Suppressor macrophage (primary cell): ENCODE results near the gene TNFRSF14.

Experiments
- DNase-seq, 4 experiments: peaks; one replicate each; pipeline ENCODE4 v3.0.0-alpha.2; 2020 to 2022

Gene TNFRSF14

GRCh38 chr1:2523891-2524609 lies 32.1 kb upstream of the TNFRSF14 start:
- DNase-seq = no peak

DNA sequence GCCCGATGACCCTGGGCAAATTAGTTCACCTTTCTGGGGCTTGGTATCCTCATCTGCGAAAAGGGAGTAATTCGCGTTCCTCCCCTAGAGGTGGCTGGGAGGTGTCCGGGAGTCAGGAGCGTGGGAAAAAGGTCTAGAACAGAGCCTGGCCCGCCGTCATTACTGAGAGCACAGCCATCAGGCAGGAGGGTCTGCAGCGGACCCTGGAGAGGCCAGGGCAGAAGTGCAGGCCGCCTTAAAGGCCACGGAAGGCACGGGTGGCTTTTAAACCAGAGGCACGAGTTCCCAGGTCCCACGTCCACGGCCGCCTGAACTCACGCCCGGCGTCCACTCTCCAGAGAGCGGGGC lies 30.6 kb upstream of the TNFRSF14 start:
- DNase-seq = no peak

GRCh38 chr1:2525920-2526823 lies 30.0 kb upstream of the TNFRSF14 start, which contains the start of gene PANK4:
TSS of gene PANK4 (minus strand) at chr1:2526596. CDS start at chr1:2526587, 9 bp downstream.
- peak; percentile 94 to 99 (median 97) for DNase-seq

GRCh38 chr1:2526824-2527555 lies 29.2 kb upstream of the TNFRSF14 start:
- peak; percentile 47 to 74 (median 64) for DNase-seq

GRCh38 chr1:2527556-2527860 lies 28.7 kb upstream of the TNFRSF14 start:
- DNase-seq = no peak

DNA sequence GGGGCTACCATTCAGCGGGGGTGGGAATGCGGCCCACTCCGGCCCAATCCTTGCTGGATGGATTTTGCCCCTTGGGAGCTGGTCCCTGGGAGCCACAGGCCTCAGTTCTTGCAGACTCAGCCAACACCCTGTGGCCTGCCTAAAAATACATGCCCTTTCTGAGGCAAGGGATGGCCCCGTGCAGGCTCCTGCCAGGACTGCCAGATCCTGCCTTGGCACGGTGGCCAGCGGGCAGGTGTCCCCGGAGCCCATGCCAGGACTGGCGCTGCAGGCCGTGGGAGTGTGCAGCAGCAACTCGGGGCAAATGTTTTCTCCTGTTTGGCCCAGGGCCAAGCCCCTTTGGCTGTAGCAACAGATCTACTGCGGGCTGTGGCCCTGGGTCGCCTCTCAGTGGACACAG lies 28.2 kb upstream of the TNFRSF14 start:
- DNase-seq = no peak

DNA sequence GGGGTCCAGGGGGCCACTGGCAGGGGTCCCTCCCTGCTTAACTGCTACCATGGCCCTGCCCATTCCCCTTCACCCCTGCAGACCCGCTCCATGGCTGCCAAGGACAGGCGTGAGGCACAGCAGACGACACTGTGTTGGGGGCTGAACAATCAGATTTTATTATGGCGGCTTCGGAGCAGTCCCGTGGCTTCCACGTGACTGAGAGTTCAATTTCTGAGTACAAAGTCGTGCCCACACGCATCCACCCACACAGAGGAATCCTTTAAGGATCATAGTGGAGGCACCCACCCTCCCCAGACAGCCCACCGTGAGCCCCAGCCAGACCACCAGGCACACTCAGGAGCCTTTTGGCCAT lies 27.6 kb upstream of the TNFRSF14 start:
- no peak for DNase-seq

DNA sequence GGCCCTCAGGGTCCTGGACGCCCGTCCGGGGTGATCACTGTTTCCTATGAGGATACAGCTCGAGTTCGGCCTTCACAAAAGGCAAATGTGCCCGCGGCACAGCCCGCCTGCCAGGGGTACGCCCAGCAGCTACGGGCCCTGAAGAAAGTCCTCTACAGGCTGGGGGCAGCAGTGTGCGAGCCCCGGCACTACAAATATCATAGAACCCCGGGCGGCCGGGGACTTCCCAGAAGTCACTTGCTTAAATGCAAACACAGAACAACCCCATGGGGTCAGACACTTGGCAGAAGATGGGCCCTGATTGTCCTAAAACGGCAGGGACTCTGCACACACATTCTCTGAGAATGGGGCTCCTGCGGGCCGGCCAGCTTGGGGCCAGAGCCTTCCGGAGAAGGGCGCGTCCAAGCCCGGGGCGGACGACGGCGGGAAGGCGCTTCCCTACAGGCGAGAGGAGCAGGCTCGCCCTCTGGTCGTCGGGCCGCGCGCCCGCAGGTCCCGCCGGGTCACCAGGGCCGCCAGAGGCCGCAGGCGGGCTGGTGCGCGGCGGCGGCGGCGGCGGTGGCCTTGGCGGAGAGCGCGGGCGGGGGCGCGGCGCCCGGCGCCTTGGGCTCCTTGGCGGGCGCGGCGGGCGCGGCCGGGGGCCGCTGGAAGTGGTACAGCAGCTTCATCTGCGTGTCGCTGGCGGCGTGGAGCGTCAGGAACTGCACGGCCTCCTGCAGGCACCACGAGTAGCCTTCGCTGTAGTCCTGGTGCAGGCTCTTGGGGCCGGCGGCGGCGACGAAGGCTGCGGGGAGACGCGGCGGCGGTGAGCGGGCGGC lies 27.0 kb upstream of the TNFRSF14 start:
- peak; percentile 48 to 84 (median 65) for DNase-seq

DNA sequence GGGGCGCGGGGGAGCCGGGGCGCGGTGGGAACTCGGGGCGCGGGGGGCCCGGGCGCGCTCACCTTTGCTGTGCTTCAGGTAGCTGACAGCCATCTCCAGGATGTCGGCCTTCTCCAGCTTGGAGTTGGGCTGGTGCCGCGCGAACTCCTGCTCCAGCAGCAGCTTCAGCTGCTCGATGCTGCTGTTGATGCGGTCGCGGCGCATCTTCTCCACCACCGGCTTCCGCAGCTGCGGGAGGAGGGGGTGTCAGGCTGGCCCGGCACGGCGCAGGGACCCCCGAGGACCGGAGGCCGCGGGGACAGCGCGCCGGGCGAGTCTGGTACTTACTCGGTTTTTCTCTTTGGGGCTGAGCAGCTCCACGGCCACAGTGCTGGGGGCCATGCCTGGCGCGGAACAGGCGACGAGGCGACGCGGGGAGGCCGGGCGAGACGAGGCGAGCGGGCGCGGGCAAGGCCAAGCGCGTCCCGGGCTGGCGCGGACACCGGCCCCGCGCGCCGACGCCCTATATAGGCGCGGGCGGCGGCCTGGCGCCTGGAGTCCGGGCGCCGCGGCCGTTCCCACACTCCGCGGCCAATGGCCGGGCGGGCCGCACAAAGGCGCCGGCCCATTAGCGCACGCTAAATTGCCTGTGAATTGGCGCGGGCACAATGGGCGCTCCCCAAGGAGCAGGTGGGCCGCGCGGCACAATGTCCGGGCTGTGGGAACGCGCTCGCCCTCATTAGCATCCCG lies 26.2 kb upstream of the TNFRSF14 start, which contains the start of gene HES5:
TSS of gene HES5 (minus strand) at position 480 of the 729 bp plus-strand sequence. CDS start at position 381, 99 bp downstream.
- DNase-seq = peak in 3 of 4 experiments; percentile 15 to 54 (median 32)

GRCh38 chr1:2530513-2531361 lies 25.4 kb upstream of the TNFRSF14 start:
- no peak for DNase-seq

DNA sequence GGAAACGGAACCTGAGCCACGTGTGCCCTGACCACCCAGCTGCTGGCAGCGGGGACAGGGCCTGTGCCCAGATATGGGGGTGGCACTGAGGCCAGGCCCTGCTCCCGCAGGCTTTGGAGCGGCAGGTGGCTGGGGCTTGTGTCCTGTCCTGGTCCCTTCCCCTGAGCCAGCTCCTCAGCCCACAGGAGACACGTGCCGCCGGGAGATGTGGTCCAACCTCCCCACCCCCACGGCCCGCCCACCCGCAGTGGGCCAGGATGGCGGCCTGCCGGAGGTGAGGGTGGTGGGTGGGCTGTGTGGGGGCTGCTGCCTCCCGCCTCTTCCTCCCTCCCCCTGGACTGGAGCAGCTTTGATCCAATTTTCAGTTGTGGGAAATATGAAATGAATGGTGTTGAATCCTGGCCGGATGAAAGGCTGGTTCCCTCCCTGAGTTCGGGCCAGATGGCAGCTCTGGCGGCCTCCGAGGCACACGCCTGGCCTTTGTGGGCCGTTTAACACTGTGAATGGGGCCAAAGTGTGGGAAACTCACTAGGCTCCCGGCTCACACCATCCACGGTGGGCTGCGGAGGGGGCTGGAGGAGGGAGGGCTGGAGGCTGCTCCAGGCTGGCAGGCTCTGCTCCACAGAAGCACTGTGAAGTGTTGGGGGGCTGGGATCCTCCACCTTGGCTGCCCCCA lies 23.5 kb upstream of the TNFRSF14 start:
- DNase-seq = no peak

DNA sequence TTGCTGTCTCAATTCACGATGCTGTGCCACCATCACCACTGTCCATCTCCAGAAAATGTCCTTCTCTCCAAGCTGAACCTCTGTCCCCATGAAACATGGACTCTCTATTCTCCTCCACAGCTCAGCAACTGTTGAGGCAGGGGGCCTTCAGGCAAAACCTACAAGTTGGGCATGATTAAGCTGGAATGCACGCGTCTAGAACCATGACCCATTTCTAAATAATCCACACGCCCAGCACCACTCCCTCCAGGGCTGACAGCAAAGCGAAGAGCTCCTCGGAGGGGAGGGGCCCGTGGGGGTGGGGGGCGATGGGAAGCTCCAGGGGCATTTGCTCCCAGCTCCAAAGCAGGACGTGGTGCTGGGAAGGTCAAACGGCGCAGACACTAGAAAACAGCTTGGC lies 22.8 kb upstream of the TNFRSF14 start:
- DNase-seq = no peak

GRCh38 chr1:2534315-2534686 lies 21.9 kb upstream of the TNFRSF14 start:
- DNase-seq = no peak

DNA sequence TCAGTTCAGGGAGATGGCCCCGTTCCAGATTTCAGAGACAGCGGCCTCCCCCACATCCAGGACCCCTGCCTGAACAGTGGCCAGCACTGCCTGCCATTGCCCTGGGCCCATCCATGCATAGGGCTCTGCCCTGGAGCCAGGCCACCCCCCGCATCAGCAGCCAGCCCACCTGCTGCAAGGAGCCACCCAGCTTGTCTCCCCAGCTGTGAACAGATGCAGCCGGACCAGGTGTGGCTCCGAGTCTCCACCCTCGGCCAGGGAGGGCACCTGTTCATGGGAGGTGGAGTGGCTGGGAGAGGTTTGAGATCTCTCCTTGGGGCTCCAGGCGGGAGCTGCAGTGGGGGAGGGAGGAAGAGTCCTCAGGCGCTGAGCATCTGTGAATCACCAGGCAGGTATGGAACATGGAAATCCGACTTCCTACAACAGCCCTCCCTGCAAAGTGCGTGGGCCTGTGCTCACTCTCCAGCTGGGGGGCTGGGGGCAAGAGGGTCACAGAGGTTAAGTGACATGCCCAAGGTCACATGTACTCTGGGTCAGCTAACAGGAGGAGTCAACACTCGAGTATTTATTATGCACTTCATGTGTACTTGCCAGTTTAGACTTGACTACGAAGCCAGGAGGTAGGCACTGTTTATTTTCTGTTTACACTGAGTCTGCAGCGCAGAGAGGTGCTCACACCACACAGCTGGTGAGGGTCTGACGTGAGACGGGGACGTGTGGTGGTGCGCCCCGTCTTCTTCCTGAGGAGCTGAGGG lies 21.3 kb upstream of the TNFRSF14 start:
- no peak for DNase-seq

GRCh38 chr1:2535455-2535854 lies 20.7 kb upstream of the TNFRSF14 start:
- no peak for DNase-seq

DNA sequence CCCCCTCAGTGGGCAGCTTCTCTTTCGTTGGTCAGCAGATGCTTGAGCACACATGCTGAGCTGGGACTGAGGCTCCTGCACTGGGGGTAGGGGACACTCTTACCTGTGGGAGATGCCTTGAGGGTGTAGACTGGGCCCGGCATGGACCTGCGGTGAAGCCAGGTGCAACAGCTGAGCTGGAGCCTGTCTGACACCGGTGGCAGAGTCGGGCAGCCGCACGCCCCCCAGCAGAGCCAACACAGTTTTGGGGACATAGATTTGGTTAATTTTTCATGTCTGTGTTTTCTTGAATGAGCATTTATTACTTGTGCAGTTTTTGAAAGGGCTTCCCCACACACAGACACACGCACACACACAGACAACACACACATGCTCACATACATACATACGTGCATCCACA lies 20.2 kb upstream of the TNFRSF14 start:
- no peak for DNase-seq

DNA sequence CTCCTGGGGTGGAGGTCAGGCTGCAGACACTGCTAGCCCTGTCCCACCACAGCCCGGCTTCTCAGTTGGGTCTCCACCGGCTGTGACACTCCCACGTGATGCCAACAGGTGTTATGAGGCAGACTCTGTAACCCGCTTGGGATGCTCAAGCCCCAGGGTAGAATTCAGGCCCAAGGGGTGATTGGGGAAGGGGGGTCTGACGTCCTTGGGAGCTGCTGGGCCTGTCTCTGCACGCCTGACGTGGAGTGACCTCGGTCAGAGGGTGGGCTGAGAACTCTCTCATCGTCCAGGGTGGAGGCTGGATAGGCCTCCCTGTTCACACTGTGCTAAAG lies 18.4 kb upstream of the TNFRSF14 start:
- no peak for DNase-seq

GRCh38 chr1:2538376-2538775 lies 17.8 kb upstream of the TNFRSF14 start:
- no peak for DNase-seq

DNA sequence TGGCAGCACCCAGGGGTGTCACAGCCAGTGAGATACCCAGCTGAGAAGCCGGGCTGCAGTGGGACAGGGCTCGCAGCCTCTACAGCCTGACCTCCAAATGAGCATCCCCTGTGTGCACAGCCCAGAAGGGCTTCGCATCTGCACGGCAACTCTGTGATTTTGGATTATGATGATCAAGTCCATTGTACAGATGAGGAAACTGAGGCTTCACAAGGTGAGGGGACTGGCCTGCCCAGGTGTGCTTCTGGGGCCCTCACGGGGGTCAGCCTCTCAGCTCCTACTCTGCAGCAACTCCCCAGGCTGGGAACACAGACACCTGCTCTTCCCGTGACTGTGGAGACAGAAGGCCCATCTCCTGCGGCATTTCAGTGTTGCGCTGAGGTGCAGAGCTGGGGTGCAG lies 17.3 kb upstream of the TNFRSF14 start:
- DNase-seq = no peak
